Hepatocyte (in vitro differentiated cells): ENCODE results near the gene CGN.

ENCODE experiments used
- EZH2phosphoT487 ChIP-seq: fragments of 200-600 bp; sonication (generic); IDR thresholded peaks from one replicate; pipeline ENCODE4 v1.6.1; 2018; ENCODE audit warnings: antibody characterized with exemption, mild to moderate bottlenecking, low read depth, moderate library complexity; ENCODE audit not compliant: unreplicated experiment, severe bottlenecking
- TF ChIP-seq, protein P1 (sequence below): fragments of 200-600 bp; sonication (generic); IDR thresholded peaks from 2 replicates; pipeline ENCODE4 v1.5.1; 2016; ENCODE audit warnings: antibody characterized with exemption, mild to moderate bottlenecking; ENCODE audit not compliant: poor library complexity

DNA sequence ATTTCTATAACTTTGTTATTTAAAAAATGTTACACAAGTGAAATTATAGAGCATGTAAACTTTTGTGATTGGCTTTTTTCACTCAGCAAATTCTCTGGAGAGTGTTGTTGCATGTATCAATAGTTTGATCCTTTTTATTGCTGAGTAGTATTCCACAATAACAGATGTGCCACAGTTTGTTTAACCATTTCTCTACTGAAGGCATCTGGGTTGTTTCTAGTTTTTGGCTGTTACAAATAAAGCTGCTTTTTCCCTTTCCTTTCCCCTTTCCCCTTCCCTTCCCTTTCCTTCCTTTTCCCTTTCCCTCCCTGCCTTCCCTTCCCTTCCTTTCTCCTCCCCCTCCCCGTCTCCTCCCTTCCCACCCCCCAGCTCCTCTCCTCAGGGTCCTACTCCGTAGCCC is 44.9 kb downstream of the CGN start:
- TF ChIP-seq, protein P1, sequence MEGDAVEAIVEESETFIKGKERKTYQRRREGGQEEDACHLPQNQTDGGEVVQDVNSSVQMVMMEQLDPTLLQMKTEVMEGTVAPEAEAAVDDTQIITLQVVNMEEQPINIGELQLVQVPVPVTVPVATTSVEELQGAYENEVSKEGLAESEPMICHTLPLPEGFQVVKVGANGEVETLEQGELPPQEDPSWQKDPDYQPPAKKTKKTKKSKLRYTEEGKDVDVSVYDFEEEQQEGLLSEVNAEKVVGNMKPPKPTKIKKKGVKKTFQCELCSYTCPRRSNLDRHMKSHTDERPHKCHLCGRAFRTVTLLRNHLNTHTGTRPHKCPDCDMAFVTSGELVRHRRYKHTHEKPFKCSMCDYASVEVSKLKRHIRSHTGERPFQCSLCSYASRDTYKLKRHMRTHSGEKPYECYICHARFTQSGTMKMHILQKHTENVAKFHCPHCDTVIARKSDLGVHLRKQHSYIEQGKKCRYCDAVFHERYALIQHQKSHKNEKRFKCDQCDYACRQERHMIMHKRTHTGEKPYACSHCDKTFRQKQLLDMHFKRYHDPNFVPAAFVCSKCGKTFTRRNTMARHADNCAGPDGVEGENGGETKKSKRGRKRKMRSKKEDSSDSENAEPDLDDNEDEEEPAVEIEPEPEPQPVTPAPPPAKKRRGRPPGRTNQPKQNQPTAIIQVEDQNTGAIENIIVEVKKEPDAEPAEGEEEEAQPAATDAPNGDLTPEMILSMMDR = no peak
- no peak for TF ChIP-seq EZH2phosphoT487
